Upper lobe of left lung (tissue), 4 donors: ENCODE measurements around the gene ARGLU1.

Experiments
- POLR2A ChIP-seq, 4 donors: fragments of 450-650 bp; IDR thresholded peaks; one replicate each; pipeline ENCODE4 v1.5.1; 2016 to 2017; ENCODE audit warnings: antibody characterized with exemption in 4 of 4, mild to moderate bottlenecking in 2 of 4
- TF ChIP-seq, protein P1 (sequence below), 6 experiments: fragments of 450-650 bp in 4 of 6; fragments of 200-600 bp in 2 of 6; sonication (generic) in 2 of 6; IDR thresholded peaks; one replicate each; pipeline ENCODE4 v1.5.1; 2016 to 2019; ENCODE audit warnings: antibody characterized with exemption in 6 of 6

DNA sequence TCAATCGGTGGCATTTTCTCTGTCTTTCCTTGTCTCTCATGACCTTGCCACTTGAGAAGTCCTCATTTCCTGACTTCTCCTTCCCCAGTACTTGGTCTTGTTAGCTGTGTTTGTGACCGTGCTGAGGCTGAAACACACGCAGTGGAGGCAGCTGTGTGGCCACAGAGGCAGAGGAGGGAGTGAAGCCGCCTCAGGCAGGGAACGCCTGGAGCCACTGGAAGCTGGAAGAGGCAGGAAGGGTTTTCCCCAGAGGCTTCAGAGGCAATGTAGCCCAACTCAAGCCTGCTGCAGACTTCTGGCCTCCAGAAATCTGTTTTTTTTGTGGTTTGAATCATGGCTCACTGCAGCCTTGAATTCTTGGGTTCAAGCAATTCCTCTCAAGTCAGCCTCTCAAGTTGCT, 29.2 kb upstream of the ARGLU1 start:
- TF ChIP-seq, protein P1, sequence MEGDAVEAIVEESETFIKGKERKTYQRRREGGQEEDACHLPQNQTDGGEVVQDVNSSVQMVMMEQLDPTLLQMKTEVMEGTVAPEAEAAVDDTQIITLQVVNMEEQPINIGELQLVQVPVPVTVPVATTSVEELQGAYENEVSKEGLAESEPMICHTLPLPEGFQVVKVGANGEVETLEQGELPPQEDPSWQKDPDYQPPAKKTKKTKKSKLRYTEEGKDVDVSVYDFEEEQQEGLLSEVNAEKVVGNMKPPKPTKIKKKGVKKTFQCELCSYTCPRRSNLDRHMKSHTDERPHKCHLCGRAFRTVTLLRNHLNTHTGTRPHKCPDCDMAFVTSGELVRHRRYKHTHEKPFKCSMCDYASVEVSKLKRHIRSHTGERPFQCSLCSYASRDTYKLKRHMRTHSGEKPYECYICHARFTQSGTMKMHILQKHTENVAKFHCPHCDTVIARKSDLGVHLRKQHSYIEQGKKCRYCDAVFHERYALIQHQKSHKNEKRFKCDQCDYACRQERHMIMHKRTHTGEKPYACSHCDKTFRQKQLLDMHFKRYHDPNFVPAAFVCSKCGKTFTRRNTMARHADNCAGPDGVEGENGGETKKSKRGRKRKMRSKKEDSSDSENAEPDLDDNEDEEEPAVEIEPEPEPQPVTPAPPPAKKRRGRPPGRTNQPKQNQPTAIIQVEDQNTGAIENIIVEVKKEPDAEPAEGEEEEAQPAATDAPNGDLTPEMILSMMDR (IDR thresholded peaks at IDR 0.05) = no peak
- no peak for TF ChIP-seq POLR2A (IDR thresholded peaks at IDR 0.05)
